HAP-1 (cell line): ENCODE results near the gene SLC25A40.
"Not testable (repeated sequence)": the region's sequence is repeated elsewhere in the genome, so short reads cannot be mapped to it uniquely, and the experiment has no call there.

ENCODE experiments used
- DNase-seq, 2 experiments: peaks; one replicate each; pipeline ENCODE4 v3.0.0-alpha.2; 2016 to 2020; ENCODE audit warnings: low spot score in 2 of 2
- H3K27me3 ChIP-seq: fragments of 250-450 bp; sonication (Bioruptor Pico); 2 replicates; pipeline ENCODE4 v1.5.1; 2020; ENCODE audit warnings: low read depth, mild to moderate bottlenecking, moderate library complexity
- H3K36me3 ChIP-seq: fragments of 250-450 bp; sonication (Bioruptor Pico); replicated peaks from 2 replicates; pipeline ENCODE4 v1.5.1; 2020; ENCODE audit warnings: mild to moderate bottlenecking
- H3K4me1 ChIP-seq: fragments of 250-450 bp; sonication (Bioruptor Pico); 2 replicates; pipeline ENCODE4 v1.5.1; 2020; ENCODE audit warnings: mild to moderate bottlenecking
- H3K4me3 ChIP-seq: fragments of 250-450 bp; sonication (Bioruptor Pico); 2 replicates; pipeline ENCODE4 v1.5.1; 2020; ENCODE audit warnings: mild to moderate bottlenecking, moderate library complexity
- H3K9me3 ChIP-seq: fragments of 250-450 bp; sonication (Bioruptor Pico); 2 replicates; pipeline ENCODE4 v1.5.1; 2020; ENCODE audit warnings: mild to moderate bottlenecking, moderate library complexity
- in situ Hi-C: fragments of 300-500 bp; cut with MboI; formaldehyde crosslinking; loops from 3 replicates; pipeline ENCODE4 v1.14.3; 2020; ENCODE audit warnings: low sequenced_read_pairs, inconsistent platforms, mixed read lengths

The SLC25A40 gene

GRCh38 chr7:87853237-87853864, 22.8 kb downstream of the SLC25A40 start:
- DNase-seq: no peak
- Histone ChIP-seq H3K36me3 (peaks cover 34% of the 10 kb centered on the region), H3K4me3 (no peak overlapping the region), H3K4me1 (no peaks in the 10 kb centered on the region; the same call in 1 of the 2 replicates), H3K9me3 (no peaks in the 10 kb centered on the region), H3K27me3 (no peaks in the 10 kb centered on the region)
- in situ Hi-C loops: no loop called here

GRCh38 chr7:87852306-87852705, 23.9 kb downstream of the SLC25A40 start:
- DNase-seq: no peak
- Histone ChIP-seq H3K4me1 (no peaks in the 10 kb centered on the region; the same call in 1 of the 2 replicates), H3K4me3 (no peak overlapping the region), H3K27me3 (no peaks in the 10 kb centered on the region), H3K36me3 (peaks cover 28% of the 10 kb centered on the region), H3K9me3 (no peaks in the 10 kb centered on the region)
- in situ Hi-C loops: no loop called here

GRCh38 chr7:87850836-87851593, 25.1 kb downstream of the SLC25A40 start:
- no peaks in the 10 kb centered on the region; the same call in 1 of the 2 replicates for H3K4me1 ChIP-seq
- H3K4me3 ChIP-seq: no peak overlapping the region
- H3K36me3 ChIP-seq: peaks cover 25% of the 10 kb centered on the region
- in situ Hi-C loops: no loop called here
- H3K9me3 ChIP-seq: no peaks in the 10 kb centered on the region
- DNase-seq: no peak
- no peaks in the 10 kb centered on the region for H3K27me3 ChIP-seq

GRCh38 chr7:87837597-87837996, 38.6 kb downstream of the SLC25A40 start:
- Histone ChIP-seq H3K9me3 (no peaks in the 10 kb centered on the region), H3K4me3 (no peak overlapping the region), H3K36me3 (no peaks in the 10 kb centered on the region), H3K4me1 (no peaks in the 10 kb centered on the region), H3K27me3 (no peaks in the 10 kb centered on the region)
- in situ Hi-C loops: no loop called here
- no peak for DNase-seq

- DNase-seq: peak in 1 of 2 experiments; percentile 18
- Histone ChIP-seq H3K4me1 (no peaks in the 10 kb centered on the region), H3K4me3 (no peak overlapping the region), H3K36me3 (no peaks in the 10 kb centered on the region), H3K9me3 (no peaks in the 10 kb centered on the region; the same call in 1 of the 2 replicates), H3K27me3 (no peaks in the 10 kb centered on the region)
- in situ Hi-C loops: no loop called here
These were observed 43.0 kb downstream of the SLC25A40 start for GRCh38 chr7:87833130-87833529.

GRCh38 chr7:87831097-87831496, 45.1 kb downstream of the SLC25A40 start:
- H3K9me3 ChIP-seq: no peaks in the 10 kb centered on the region; the same call in 1 of the 2 replicates
- H3K4me3 ChIP-seq: no peak overlapping the region
- in situ Hi-C loops: no loop called here
- H3K36me3 ChIP-seq: no peaks in the 10 kb centered on the region
- no peak for DNase-seq
- H3K27me3 ChIP-seq: no peaks in the 10 kb centered on the region
- no peaks in the 10 kb centered on the region for H3K4me1 ChIP-seq

- DNase-seq, H3K4me3 ChIP-seq, in situ Hi-C loops, H3K36me3 ChIP-seq, H3K4me1 ChIP-seq, H3K27me3 ChIP-seq: not testable (repeated sequence)
- peaks cover 15% of the 10 kb centered on the region for H3K9me3 ChIP-seq
These were observed 47.8 kb downstream of the SLC25A40 start for GRCh38 chr7:87828383-87828782.

- H3K4me3 ChIP-seq, in situ Hi-C loops, H3K36me3 ChIP-seq, H3K27me3 ChIP-seq, H3K4me1 ChIP-seq: not testable (repeated sequence)
- peak in 1 of 2 experiments; percentile 13 for DNase-seq
- H3K9me3 ChIP-seq: peaks cover 15% of the 10 kb centered on the region
These were observed 50.8 kb downstream of the SLC25A40 start for GRCh38 chr7:87825369-87825768.

GRCh38 chr7:87822056-87822455, 54.1 kb downstream of the SLC25A40 start:
- H3K27me3 ChIP-seq, H3K36me3 ChIP-seq, in situ Hi-C loops, H3K4me1 ChIP-seq, H3K4me3 ChIP-seq, DNase-seq: not testable (repeated sequence)
- H3K9me3 ChIP-seq: peaks cover 15% of the 10 kb centered on the region

GRCh38 chr7:87818336-87818735, 57.8 kb downstream of the SLC25A40 start:
- no peak for DNase-seq
- no peaks in the 10 kb centered on the region for H3K9me3 ChIP-seq
- H3K36me3 ChIP-seq: no peaks in the 10 kb centered on the region
- in situ Hi-C loops: no loop called here
- no peak overlapping the region for H3K4me3 ChIP-seq
- H3K4me1 ChIP-seq: no peaks in the 10 kb centered on the region
- no peaks in the 10 kb centered on the region for H3K27me3 ChIP-seq

- Histone ChIP-seq H3K27me3 (no peaks in the 10 kb centered on the region), H3K4me1 (no peaks in the 10 kb centered on the region), H3K36me3 (no peaks in the 10 kb centered on the region), H3K4me3 (no peak overlapping the region), H3K9me3 (no peaks in the 10 kb centered on the region)
- DNase-seq: no peak
- in situ Hi-C loops: no loop called here
These were observed 59.8 kb downstream of the SLC25A40 start for GRCh38 chr7:87816389-87816788.

GRCh38 chr7:87810726-87811125, 65.4 kb downstream of the SLC25A40 start:
- Histone ChIP-seq H3K4me3 (no peak overlapping the region), H3K9me3 (no peaks in the 10 kb centered on the region), H3K27me3 (no peaks in the 10 kb centered on the region), H3K4me1 (peaks cover 3% of the 10 kb centered on the region; the same call in 1 of the 2 replicates), H3K36me3 (no peaks in the 10 kb centered on the region)
- in situ Hi-C loops: no loop called here
- DNase-seq: no peak

GRCh38 chr7:87810130-87810529, 66.0 kb downstream of the SLC25A40 start:
- Histone ChIP-seq H3K36me3 (no peaks in the 10 kb centered on the region), H3K4me3 (no peak overlapping the region), H3K27me3 (no peaks in the 10 kb centered on the region), H3K4me1 (peaks cover 3% of the 10 kb centered on the region; the same call in 1 of the 2 replicates), H3K9me3 (no peaks in the 10 kb centered on the region)
- in situ Hi-C loops: no loop called here
- peak in 1 of 2 experiments; percentile 21 for DNase-seq

- peaks cover 7% of the 10 kb centered on the region for H3K4me1 ChIP-seq
- no peak for DNase-seq
- H3K36me3 ChIP-seq: no peaks in the 10 kb centered on the region
- H3K9me3 ChIP-seq: no peaks in the 10 kb centered on the region
- no peaks in the 10 kb centered on the region for H3K27me3 ChIP-seq
- in situ Hi-C loops: no loop called here
- no peak overlapping the region for H3K4me3 ChIP-seq
These were observed 70.0 kb downstream of the SLC25A40 start for GRCh38 chr7:87806150-87806549.
